Liver (tissue), 9 donors: Measurements from ENCODE around the gene NXPE4. TPM values are rescaled to one million over a fixed set of nuclear protein-coding genes. Genes with fewer than 3 reads are reported as not detected.
"Not testable (repeated sequence)": the region's sequence is repeated elsewhere in the genome, so short reads cannot be mapped to it uniquely, and the experiment has no call there.

Source experiments
- DNase-seq: peaks from one replicate; pipeline ENCODE4 v3.0.0-alpha.2; 2017; ENCODE audit warnings: low spot score
- H3K27ac ChIP-seq, 2 donors: one replicate each; pipeline ENCODE4 v1.7.0; 2013; ENCODE audit warnings: inconsistent platforms in 2 of 2, low read length in 2 of 2, control low read depth in 1 of 2, low read depth in 1 of 2, mild to moderate bottlenecking in 1 of 2
- H3K27me3 ChIP-seq, 4 donors: one replicate each; pipeline versions ENCODE4 v1.6.1 to v1.7.0; 2013; ENCODE audit warnings: low read length in 3 of 4, inconsistent platforms in 1 of 4, mild to moderate bottlenecking in 1 of 4, moderate library complexity in 1 of 4; ENCODE audit not compliant: control insufficient read depth in 4 of 4, insufficient read depth in 4 of 4
- H3K36me3 ChIP-seq, 4 donors: one replicate each; pipeline versions ENCODE4 v1.6.1 to v1.7.0; 2013; ENCODE audit warnings: low read length in 3 of 4, mild to moderate bottlenecking in 3 of 4, low read depth in 1 of 4, moderate library complexity in 1 of 4; ENCODE audit not compliant: control insufficient read depth in 4 of 4, insufficient read depth in 3 of 4
- H3K4me1 ChIP-seq, 4 donors: one replicate each; pipeline versions ENCODE4 v1.6.1 to v1.7.0; 2013; ENCODE audit warnings: low read length in 3 of 4, mild to moderate bottlenecking in 3 of 4, moderate library complexity in 1 of 4; ENCODE audit not compliant: control insufficient read depth in 4 of 4, insufficient read depth in 4 of 4
- H3K4me3 ChIP-seq, 3 donors: one replicate each; pipeline versions ENCODE4 v1.6.1 to v1.7.0; 2013; ENCODE audit warnings: low read length in 3 of 3, control low read depth in 1 of 3, low read depth in 1 of 3, mild to moderate bottlenecking in 1 of 3
- H3K9ac ChIP-seq, 2 donors: one replicate each; pipeline ENCODE4 v1.7.0; 2013; ENCODE audit warnings: low read length in 2 of 2, mild to moderate bottlenecking in 2 of 2, moderate library complexity in 2 of 2, control low read depth in 1 of 2, low read depth in 1 of 2
- H3K9me3 ChIP-seq, 4 donors: one replicate each; pipeline versions ENCODE4 v1.6.1 to v1.7.0; 2013; ENCODE audit warnings: low read length in 3 of 4; ENCODE audit not compliant: control insufficient read depth in 4 of 4
- EGR1 ChIP-seq, 2 donors: IDR thresholded peaks; 2 replicates each; pipeline ENCODE4 v1.6.1; 2016 to 2018; ENCODE audit warnings: antibody characterized with exemption in 2 of 2, low read depth in 2 of 2
- FOXA1 ChIP-seq: IDR thresholded peaks from 2 replicates; pipeline ENCODE4 v1.6.1; 2016; ENCODE audit warnings: antibody characterized with exemption
- FOXA2 ChIP-seq: IDR thresholded peaks from 2 replicates; pipeline ENCODE4 v1.6.1; 2016; ENCODE audit warnings: antibody characterized with exemption
- GABPA ChIP-seq, 2 donors: IDR thresholded peaks in 1 of 2; conservative IDR thresholded peaks in 1 of 2; 2 replicates each; pipeline ENCODE4 v1.6.1; 2016; ENCODE audit warnings: antibody characterized with exemption in 2 of 2, mild to moderate bottlenecking in 1 of 2, moderate library complexity in 1 of 2
- HNF4A ChIP-seq, 2 donors: conservative IDR thresholded peaks; 2 replicates each; pipeline ENCODE4 v1.6.1; 2016; ENCODE audit warnings: antibody characterized with exemption in 2 of 2, mild to moderate bottlenecking in 2 of 2
- HNF4G ChIP-seq: IDR thresholded peaks from 2 replicates; pipeline ENCODE4 v1.6.1; 2016; ENCODE audit warnings: antibody characterized with exemption
- JUND ChIP-seq, 2 donors: IDR thresholded peaks; 2 replicates each; pipeline ENCODE4 v1.6.1; 2016; ENCODE audit warnings: antibody characterized with exemption in 2 of 2
- NR2F2 ChIP-seq: IDR thresholded peaks from 2 replicates; pipeline ENCODE4 v1.6.1; 2016; ENCODE audit warnings: antibody characterized with exemption
- RAD21 ChIP-seq, 2 donors: IDR thresholded peaks; 2 replicates each; pipeline ENCODE4 v1.6.1; 2016; ENCODE audit warnings: antibody characterized with exemption in 2 of 2, mild to moderate bottlenecking in 2 of 2
- RXRA ChIP-seq, 2 donors: IDR thresholded peaks; 2 replicates each; pipeline ENCODE4 v1.6.1; 2017 to 2018; ENCODE audit warnings: antibody characterized with exemption in 2 of 2, mild to moderate bottlenecking in 1 of 2
- TAF1 ChIP-seq: conservative IDR thresholded peaks from 2 replicates; pipeline ENCODE4 v1.6.1; 2016; ENCODE audit warnings: antibody characterized with exemption, mild to moderate bottlenecking
- YY1 ChIP-seq: IDR thresholded peaks from 2 replicates; pipeline ENCODE4 v1.6.1; 2016; ENCODE audit warnings: antibody characterized with exemption, mild to moderate bottlenecking
- WGBS: extraction: QIAGEN DNeasy Blood & Tissue Kit; methylation state at CpG from one replicate; pipeline ENCODE4 v1.1.7; 2013; 5-methylcytosine and 5-hydroxymethylcytosine counted together
- polyA plus RNA-seq, 2 donors: library from polyadenylated mRNA; stranded (reverse) in 1 of 2; unstranded in 1 of 2; fragments of 200-250 nt in 1 of 2; fragments of >200 nt in 1 of 2; fragmentation: Nextera tagmentation in 1 of 2; extraction: Ambion mirVana in 1 of 2; gene quantifications; one replicate each; pipeline versions ENCODE4 v1.2.1 to v1.2.3, GENCODE V29; 2013 to 2015
- total RNA-seq, 2 donors: library from RNA; depleted of rRNA; stranded (reverse); fragments of >200 nt; gene quantifications; one replicate each; pipeline ENCODE4 v1.2.3, GENCODE V29; 2014
- TF ChIP-seq, protein P1 (sequence below): IDR thresholded peaks from 2 replicates; pipeline ENCODE4 v1.6.1; 2016; ENCODE audit warnings: antibody characterized with exemption
- TF ChIP-seq, protein P2 (sequence below): fragments of 150-350 bp; IDR thresholded peaks from 2 replicates; pipeline ENCODE4 v1.5.1; 2017; ENCODE audit warnings: improper control_type of control experiment, low read depth, low read length; ENCODE audit not compliant: missing input control
- TF ChIP-seq, protein P3 (sequence below): IDR thresholded peaks from 2 replicates; pipeline ENCODE4 v1.6.1; 2016; ENCODE audit warnings: antibody characterized with exemption
- TF ChIP-seq, protein P4 (sequence below): IDR thresholded peaks from 2 replicates; pipeline ENCODE4 v1.6.1; 2016; ENCODE audit warnings: antibody characterized with exemption
- donor health status: healthy.
- donor health status: healthy.
- donor health status: healthy.
- donor health status: healthy.
- donor health status: healthy.

Gene NXPE4
- total and polyA plus RNA-seq, 4 donors, result not detected

DNA sequence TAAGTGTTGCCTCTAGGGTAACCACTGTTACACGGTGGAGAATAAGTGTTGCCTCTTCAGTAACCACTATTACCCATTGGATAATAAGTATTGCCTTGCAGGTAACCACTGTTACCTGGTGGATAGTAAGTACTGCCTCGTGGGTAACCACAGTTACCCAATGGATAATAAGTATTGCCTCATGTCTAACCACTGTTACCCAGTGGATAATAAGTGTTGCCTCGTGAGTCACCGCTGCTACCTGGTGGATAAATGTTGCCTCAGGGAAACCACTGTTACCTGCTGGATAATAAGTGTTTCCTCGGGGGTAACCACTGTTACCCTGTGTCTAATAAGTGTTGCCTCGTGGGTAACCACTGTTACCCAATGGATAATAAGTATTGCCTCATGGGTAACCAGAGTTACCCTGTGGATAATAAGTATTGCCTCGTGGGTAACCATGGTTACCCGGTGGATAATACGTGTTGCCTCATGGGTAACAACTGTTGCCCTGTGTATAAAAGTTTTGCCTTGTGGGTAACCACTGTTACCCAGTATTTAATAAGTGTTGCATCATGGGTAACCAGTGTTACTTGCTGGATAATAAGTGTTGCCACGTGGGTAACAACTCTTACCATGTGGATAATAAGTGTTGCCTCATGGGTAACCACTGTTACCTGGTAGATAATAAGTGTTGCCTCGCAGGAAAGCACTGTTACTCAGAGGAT is 12.3 kb upstream of the NXPE4 start (continued):
- TF ChIP-seq, protein P1, sequence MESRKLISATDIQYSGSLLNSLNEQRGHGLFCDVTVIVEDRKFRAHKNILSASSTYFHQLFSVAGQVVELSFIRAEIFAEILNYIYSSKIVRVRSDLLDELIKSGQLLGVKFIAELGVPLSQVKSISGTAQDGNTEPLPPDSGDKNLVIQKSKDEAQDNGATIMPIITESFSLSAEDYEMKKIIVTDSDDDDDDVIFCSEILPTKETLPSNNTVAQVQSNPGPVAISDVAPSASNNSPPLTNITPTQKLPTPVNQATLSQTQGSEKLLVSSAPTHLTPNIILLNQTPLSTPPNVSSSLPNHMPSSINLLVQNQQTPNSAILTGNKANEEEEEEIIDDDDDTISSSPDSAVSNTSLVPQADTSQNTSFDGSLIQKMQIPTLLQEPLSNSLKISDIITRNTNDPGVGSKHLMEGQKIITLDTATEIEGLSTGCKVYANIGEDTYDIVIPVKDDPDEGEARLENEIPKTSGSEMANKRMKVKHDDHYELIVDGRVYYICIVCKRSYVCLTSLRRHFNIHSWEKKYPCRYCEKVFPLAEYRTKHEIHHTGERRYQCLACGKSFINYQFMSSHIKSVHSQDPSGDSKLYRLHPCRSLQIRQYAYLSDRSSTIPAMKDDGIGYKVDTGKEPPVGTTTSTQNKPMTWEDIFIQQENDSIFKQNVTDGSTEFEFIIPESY, result no peak

DNA sequence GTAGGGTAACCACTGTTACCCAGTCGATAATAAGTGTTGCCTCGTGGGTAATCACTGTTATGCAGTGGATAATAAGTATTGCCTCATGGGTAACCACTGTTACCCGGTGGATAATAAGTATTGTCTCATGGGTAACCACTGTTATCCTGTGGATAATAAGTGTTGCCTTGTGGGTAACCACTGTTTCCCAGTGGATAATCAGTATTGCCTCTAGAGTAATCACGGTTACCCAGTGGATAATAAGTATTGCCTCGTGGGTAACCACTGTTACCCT is 11.2 kb upstream of the NXPE4 start:
- not testable (repeated sequence) for H3K27ac ChIP-seq, DNase-seq, H3K4me3 ChIP-seq, H3K36me3 ChIP-seq, H3K4me1 ChIP-seq, H3K9me3 ChIP-seq, H3K9ac ChIP-seq, H3K27me3 ChIP-seq
- WGBS, result 84% methylated on average over 5 of the region's 5 CpGs

DNA sequence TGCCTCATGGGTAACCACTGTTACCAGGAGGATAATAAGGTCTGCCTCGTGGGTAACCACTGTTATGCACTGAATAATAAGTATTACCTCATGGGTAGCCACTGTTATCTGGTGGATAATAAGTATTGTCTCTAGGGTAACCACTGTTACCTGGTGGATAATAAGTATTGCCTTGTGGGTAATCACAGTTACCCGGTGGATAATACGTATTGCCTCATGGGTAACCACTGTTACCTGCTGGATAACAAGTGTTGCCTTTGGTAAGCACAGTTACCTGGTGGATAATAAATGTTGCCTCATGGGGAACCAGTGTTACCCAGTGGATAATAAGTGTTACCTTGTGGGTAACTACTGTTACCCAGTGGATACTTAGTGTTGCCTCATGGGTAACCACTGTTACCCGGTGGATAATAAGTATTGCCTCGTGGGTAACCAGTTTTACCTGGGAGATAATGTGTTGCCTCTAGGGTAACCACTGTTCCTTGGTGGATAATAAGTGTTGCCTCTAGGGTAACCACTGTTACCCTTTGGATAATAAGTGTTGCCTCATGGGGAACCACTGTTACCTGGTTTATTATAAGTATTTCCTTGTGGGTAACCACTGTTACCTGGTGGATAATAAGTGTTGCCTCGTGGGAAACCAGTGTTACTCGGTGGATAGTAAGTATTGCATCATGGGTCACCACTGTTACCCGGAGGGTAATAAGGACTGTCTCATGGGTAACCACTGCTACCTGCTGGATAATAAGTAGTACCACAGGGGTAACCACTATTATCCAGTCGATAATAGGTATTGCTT is 10.6 kb upstream of the NXPE4 start:
- TF ChIP-seq FOXA1 (no peak), HNF4A (conservative IDR thresholded peaks at IDR 0.05) (no peak), EGR1 (IDR thresholded peaks at IDR 0.05; ENCODE audit: low read depth in 2 of 2) (no peak), GABPA (IDR thresholded peaks at IDR 0.05 in 1 of 2, conservative IDR thresholded peaks at IDR 0.05 in 1 of 2) (no peak), YY1 (no peak), FOXA2 (no peak), NR2F2 (no peak), JUND (IDR thresholded peaks at IDR 0.05) (no peak), RXRA (IDR thresholded peaks at IDR 0.05) (no peak), RAD21 (IDR thresholded peaks at IDR 0.05) (peak; percentile 65 to 67), HNF4G (no peak), TAF1 (no peak)
- TF ChIP-seq, protein P2, sequence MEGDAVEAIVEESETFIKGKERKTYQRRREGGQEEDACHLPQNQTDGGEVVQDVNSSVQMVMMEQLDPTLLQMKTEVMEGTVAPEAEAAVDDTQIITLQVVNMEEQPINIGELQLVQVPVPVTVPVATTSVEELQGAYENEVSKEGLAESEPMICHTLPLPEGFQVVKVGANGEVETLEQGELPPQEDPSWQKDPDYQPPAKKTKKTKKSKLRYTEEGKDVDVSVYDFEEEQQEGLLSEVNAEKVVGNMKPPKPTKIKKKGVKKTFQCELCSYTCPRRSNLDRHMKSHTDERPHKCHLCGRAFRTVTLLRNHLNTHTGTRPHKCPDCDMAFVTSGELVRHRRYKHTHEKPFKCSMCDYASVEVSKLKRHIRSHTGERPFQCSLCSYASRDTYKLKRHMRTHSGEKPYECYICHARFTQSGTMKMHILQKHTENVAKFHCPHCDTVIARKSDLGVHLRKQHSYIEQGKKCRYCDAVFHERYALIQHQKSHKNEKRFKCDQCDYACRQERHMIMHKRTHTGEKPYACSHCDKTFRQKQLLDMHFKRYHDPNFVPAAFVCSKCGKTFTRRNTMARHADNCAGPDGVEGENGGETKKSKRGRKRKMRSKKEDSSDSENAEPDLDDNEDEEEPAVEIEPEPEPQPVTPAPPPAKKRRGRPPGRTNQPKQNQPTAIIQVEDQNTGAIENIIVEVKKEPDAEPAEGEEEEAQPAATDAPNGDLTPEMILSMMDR, result peak; percentile 30
- TF ChIP-seq, protein P3, sequence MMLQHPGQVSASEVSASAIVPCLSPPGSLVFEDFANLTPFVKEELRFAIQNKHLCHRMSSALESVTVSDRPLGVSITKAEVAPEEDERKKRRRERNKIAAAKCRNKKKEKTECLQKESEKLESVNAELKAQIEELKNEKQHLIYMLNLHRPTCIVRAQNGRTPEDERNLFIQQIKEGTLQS, result peak; percentile 32
- TF ChIP-seq, protein P4, sequence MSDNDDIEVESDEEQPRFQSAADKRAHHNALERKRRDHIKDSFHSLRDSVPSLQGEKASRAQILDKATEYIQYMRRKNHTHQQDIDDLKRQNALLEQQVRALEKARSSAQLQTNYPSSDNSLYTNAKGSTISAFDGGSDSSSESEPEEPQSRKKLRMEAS, result no peak
- TF ChIP-seq, protein P1, result no peak
- no peak overlapping the region for H3K9ac ChIP-seq
- no peak overlapping the region for H3K4me3 ChIP-seq
- DNase-seq, result no peak
- H3K36me3 ChIP-seq, result no peaks in the 10 kb centered on the region
- no peak overlapping the region for H3K27ac ChIP-seq
- H3K9me3 ChIP-seq, result no peaks in the 10 kb centered on the region
- H3K4me1 ChIP-seq, result no peaks in the 10 kb centered on the region
- no peaks in the 10 kb centered on the region for H3K27me3 ChIP-seq
- WGBS, result 74% methylated on average over 9 of the region's 9 CpGs
